Prostate gland (tissue), 2 donors: ENCODE measurements around the gene AOAH. TPM values are rescaled to one million over a fixed set of nuclear protein-coding genes. Genes with fewer than 3 reads are reported as not detected.

Source experiments
- DNase-seq: peaks from one replicate; pipeline ENCODE4 v3.0.0-alpha.2; 2019; ENCODE audit warnings: low spot score
- H3K27ac ChIP-seq, 2 donors: fragments of 200-600 bp; sonication (generic); 2 replicates each; pipeline ENCODE4 v1.5.1; 2017 to 2019
- H3K27me3 ChIP-seq: fragments of 200-600 bp; sonication (generic); replicated peaks from 2 replicates; pipeline ENCODE4 v1.5.1; 2019; ENCODE audit not compliant: insufficient read depth
- H3K36me3 ChIP-seq, 2 donors: fragments of 200-600 bp; sonication (generic); 1 replicate in 1 of 2; 2 replicates in 1 of 2; pipeline versions ENCODE4 v1.5.1 to v1.8.1; 2017 to 2019
- H3K4me1 ChIP-seq: fragments of 200-600 bp; sonication (generic); replicated peaks from 2 replicates; pipeline ENCODE4 v1.5.1; 2019
- H3K4me3 ChIP-seq, 2 donors: fragments of 200-600 bp; sonication (generic); 2 replicates each; pipeline ENCODE4 v1.5.1; 2017 to 2019
- H3K9me3 ChIP-seq: fragments of 200-600 bp; sonication (generic); 2 replicates; pipeline ENCODE4 v1.5.1; 2017
- CTCF ChIP-seq, 4 experiments: fragments of 200-600 bp in 2 of 4; fragments of 450-650 bp in 2 of 4; sonication (generic) in 2 of 4; IDR thresholded peaks; 1 replicate in 3 of 4; 2 replicates in 1 of 4; pipeline ENCODE4 v1.5.1; 2016 to 2019; ENCODE audit warnings: antibody characterized with exemption in 4 of 4, mild to moderate bottlenecking in 2 of 4, moderate library complexity in 2 of 4
- POLR2A ChIP-seq: fragments of 450-650 bp; IDR thresholded peaks from one replicate; pipeline ENCODE4 v1.6.1; 2016; ENCODE audit warnings: antibody characterized with exemption, mild to moderate bottlenecking
- POLR2AphosphoS5 ChIP-seq: sonication (generic); formaldehyde crosslinking; IDR thresholded peaks from one replicate; pipeline ENCODE4 v1.6.1; 2017; ENCODE audit warnings: antibody characterized with exemption
- WGBS: methylation state at CpG from one replicate; pipeline ENCODE4 v1.1.5; 2018; 5-methylcytosine and 5-hydroxymethylcytosine counted together
- intact Hi-C: fragments of 100-400 bp; cut with DNase I; formaldehyde crosslinking; loops from one replicate; pipeline ENCODE4 v1.14.2; 2022
- total RNA-seq, 2 donors: library from RNA; depleted of rRNA; stranded (reverse); fragments of >200 nt; gene quantifications; one replicate each; pipeline ENCODE4 v1.1.0, GENCODE V29; 2016

AOAH gene
- total RNA-seq, 2 donors from 2014 or later, result 4.1 to 4.8 TPM

- TF ChIP-seq CTCF (IDR thresholded peaks at IDR 0.05) (no peak), POLR2AphosphoS5 (no peak), POLR2A (no peak)
- no peak overlapping the region for H3K4me3 ChIP-seq
- H3K9me3 ChIP-seq, result no peaks in the 10 kb centered on the region
- no peaks in the 10 kb centered on the region for H3K27me3 ChIP-seq
- intact Hi-C loops, result no loop called here
- no peaks in the 10 kb centered on the region for H3K36me3 ChIP-seq
- no peaks in the 10 kb centered on the region for H3K4me1 ChIP-seq
- H3K27ac ChIP-seq, result no peak overlapping the region
- no peak for DNase-seq
- 90% methylated on average over 7 of the region's 7 CpGs for WGBS
These were observed 23.8 kb upstream of the AOAH start for GRCh38 chr7:36748017-36748487.

- no peak for TF ChIP-seq POLR2AphosphoS5
- TF ChIP-seq POLR2A, result no peak
- no peak for TF ChIP-seq CTCF (IDR thresholded peaks at IDR 0.05)
- WGBS, result 77% methylated on average over 4 of the region's 4 CpGs
- no peak overlapping the region for H3K27ac ChIP-seq
- no peaks in the 10 kb centered on the region for H3K36me3 ChIP-seq
- H3K4me3 ChIP-seq, result no peak overlapping the region
- intact Hi-C loops, result no loop called here
- no peaks in the 10 kb centered on the region for H3K4me1 ChIP-seq
- H3K9me3 ChIP-seq, result no peaks in the 10 kb centered on the region
- H3K27me3 ChIP-seq, result no peaks in the 10 kb centered on the region
- no peak for DNase-seq
These were observed 23.2 kb upstream of the AOAH start for GRCh38 chr7:36747280-36748016.

GRCh38 chr7:36746347-36746746, 22.1 kb upstream of the AOAH start:
- H3K4me1 ChIP-seq, result no peaks in the 10 kb centered on the region
- WGBS, result 82% methylated on average over 5 of the region's 5 CpGs
- no peaks in the 10 kb centered on the region for H3K27me3 ChIP-seq
- intact Hi-C loops, result no loop called here
- TF ChIP-seq POLR2AphosphoS5 (no peak), CTCF (IDR thresholded peaks at IDR 0.05) (no peak), POLR2A (no peak)
- no peak for DNase-seq
- H3K27ac ChIP-seq, result no peak overlapping the region
- H3K36me3 ChIP-seq, result no peaks in the 10 kb centered on the region
- no peak overlapping the region for H3K4me3 ChIP-seq
- H3K9me3 ChIP-seq, result no peaks in the 10 kb centered on the region

- WGBS, result 91% methylated on average over 6 of the region's 6 CpGs
- Histone ChIP-seq H3K27me3 (no peaks in the 10 kb centered on the region), H3K36me3 (no peaks in the 10 kb centered on the region), H3K4me1 (no peaks in the 10 kb centered on the region), H3K4me3 (no peak overlapping the region), H3K9me3 (no peaks in the 10 kb centered on the region), H3K27ac (no peak overlapping the region)
- intact Hi-C loops, result no loop called here
- no peak for TF ChIP-seq POLR2A
- no peak for TF ChIP-seq POLR2AphosphoS5
- TF ChIP-seq CTCF (IDR thresholded peaks at IDR 0.05), result no peak
- no peak for DNase-seq
These were observed 18.8 kb upstream of the AOAH start for GRCh38 chr7:36742911-36743775.
